CD8-positive, alpha-beta memory T cell (primary cell): ENCODE results near the gene FREY1. TPM values are rescaled to one million over a fixed set of nuclear protein-coding genes. Genes with fewer than 3 reads are reported as not detected.
A peak's percentile ranks its signal among the peaks of the same experiment; 100 is the strongest.
"Not testable (repeated sequence)": the region's sequence is repeated elsewhere in the genome, so short reads cannot be mapped to it uniquely, and the experiment has no call there.

ENCODE experiments used
- CTCF ChIA-PET: fragments of 350-600 bp; sonication (Branson Sonifier 250); formaldehyde crosslinking; loops from one replicate; lab custom pipeline; 2021; ENCODE audit warnings: antibody characterized with exemption; lab: Charles Lee
- POLR2A ChIA-PET: fragments of 350-600 bp; sonication (Branson Sonifier 250); formaldehyde crosslinking; loops from one replicate; lab custom pipeline; 2021; ENCODE audit warnings: antibody characterized with exemption; lab: Charles Lee
- DNase-seq, 5 donors: peaks; one replicate each; pipeline versions ENCODE4 v3.0.0 to v3.0.0-alpha.2; 2020 to 2022; ENCODE audit warnings: mixed read lengths in 1 of 5
- H3K27ac ChIP-seq: one replicate; pipeline ENCODE4 v1.7.0; 2013; ENCODE audit warnings: low read depth, mild to moderate bottlenecking, low read length, moderate library complexity
- H3K27me3 ChIP-seq: 2 replicates; pipeline ENCODE4 v1.7.0; 2013; ENCODE audit warnings: low read length, mild to moderate bottlenecking; ENCODE audit not compliant: insufficient read depth, poor library complexity, severe bottlenecking
- H3K36me3 ChIP-seq: 2 replicates; pipeline ENCODE4 v1.7.0; 2013; ENCODE audit warnings: mild to moderate bottlenecking, low read length, moderate library complexity; ENCODE audit not compliant: insufficient read depth
- H3K4me1 ChIP-seq: 2 replicates; pipeline ENCODE4 v1.7.0; 2013; ENCODE audit warnings: mild to moderate bottlenecking, low read length, moderate library complexity; ENCODE audit not compliant: insufficient read depth
- H3K4me3 ChIP-seq: 2 replicates; pipeline ENCODE4 v1.7.0; 2013; ENCODE audit warnings: mild to moderate bottlenecking, low read length
- H3K9me3 ChIP-seq: 2 replicates; pipeline ENCODE4 v1.7.0; 2013; ENCODE audit warnings: mild to moderate bottlenecking, low read length
- H3K27ac Mint-ChIP-seq, 8 donors: one replicate each; pipeline ENCODE4 v1.8.0; 2020 to 2021; ENCODE audit warnings: mixed read lengths in 8 of 8, mild to moderate bottlenecking in 6 of 8, inconsistent platforms in 3 of 8, moderate library complexity in 3 of 8
- H3K27me3 Mint-ChIP-seq, 2 donors: one replicate each; pipeline ENCODE4 v1.8.0; 2020 to 2021; ENCODE audit warnings: mixed read lengths in 2 of 2, mild to moderate bottlenecking in 1 of 2, moderate library complexity in 1 of 2
- H3K36me3 Mint-ChIP-seq, 3 donors: one replicate each; pipeline ENCODE4 v1.8.0; 2020 to 2021; ENCODE audit warnings: mixed read lengths in 3 of 3, inconsistent platforms in 1 of 3, mild to moderate bottlenecking in 1 of 3
- H3K4me1 Mint-ChIP-seq, 3 donors: one replicate each; pipeline ENCODE4 v1.8.0; 2020 to 2021; ENCODE audit warnings: mixed read lengths in 3 of 3, inconsistent platforms in 1 of 3, mild to moderate bottlenecking in 1 of 3
- H3K4me3 Mint-ChIP-seq, 7 donors: one replicate each; pipeline ENCODE4 v1.8.0; 2020 to 2021; ENCODE audit warnings: mixed read lengths in 7 of 7, mild to moderate bottlenecking in 6 of 7, moderate library complexity in 4 of 7, inconsistent platforms in 2 of 7
- H3K9me3 Mint-ChIP-seq, 5 donors: one replicate each; pipeline ENCODE4 v1.8.0; 2020 to 2022; ENCODE audit warnings: mixed read lengths in 5 of 5, mild to moderate bottlenecking in 3 of 5, moderate library complexity in 2 of 5, inconsistent platforms in 1 of 5
- polyA plus RNA-seq: library from polyadenylated mRNA; unstranded; fragments of 300-500 nt; fragmentation: Illumina TruSeq; gene quantifications from one replicate; pipeline ENCODE4 v1.2.3, GENCODE V29; 2021
- total RNA-seq, 2 experiments: library from RNA; stranded (reverse); gene quantifications; one replicate each; pipeline ENCODE4 v1.2.3, GENCODE V29; 2021

Gene FREY1
- total and polyA plus RNA-seq, 3 experiments from 2014 or later, result 0.43 to 2.0 (median 1.1) TPM

- H3K27ac Mint-ChIP-seq, result peak overlapping the region in 1 of 8 donors; percentile 46
- POLR2A ChIA-PET, H3K9me3 ChIP-seq, H3K36me3 Mint-ChIP-seq, H3K4me3 ChIP-seq, H3K9me3 Mint-ChIP-seq, H3K4me1 ChIP-seq, DNase-seq, CTCF ChIA-PET, H3K36me3 ChIP-seq, H3K27ac ChIP-seq: not testable (repeated sequence)
- peaks cover 0 to 15% (median 1%) of the 10 kb centered on the region in 3 donors for H3K4me1 Mint-ChIP-seq
- H3K4me3 Mint-ChIP-seq, result peak overlapping the region; percentile 54 to 87 (median 63)
- H3K27me3 ChIP-seq, result peaks cover 24% of the 10 kb centered on the region
- H3K27me3 Mint-ChIP-seq, result peaks cover 10 to 31% of the 10 kb centered on the region in 2 donors
Observed at GRCh38 chr11:45900175-45900800, 6.8 kb downstream of the FREY1 start.

- peak overlapping the region in 5 of 8 donors; percentile 59 to 75 (median 63) for H3K27ac Mint-ChIP-seq
- CTCF ChIA-PET, result no interaction called here
- H3K4me1 ChIP-seq, result peaks cover 9% of the 10 kb centered on the region
- H3K36me3 Mint-ChIP-seq, result peaks cover 0 to 5% (median 0%) of the 10 kb centered on the region in 3 donors
- DNase-seq, result peak; percentile 46 to 89 (median 68)
- peaks cover 0 to 14% (median 1%) of the 10 kb centered on the region in 3 donors for H3K4me1 Mint-ChIP-seq
- H3K36me3 ChIP-seq, result no peaks in the 10 kb centered on the region
- peak overlapping the region; percentile 60 to 85 (median 71) for H3K4me3 Mint-ChIP-seq
- H3K27ac ChIP-seq, result no peak overlapping the region
- no peaks in the 10 kb centered on the region for H3K9me3 Mint-ChIP-seq
- H3K27me3 Mint-ChIP-seq, result peaks cover 12 to 37% of the 10 kb centered on the region in 2 donors
- peaks cover 24% of the 10 kb centered on the region for H3K27me3 ChIP-seq
- H3K4me3 ChIP-seq, result no peak overlapping the region
- no peaks in the 10 kb centered on the region for H3K9me3 ChIP-seq
- POLR2A ChIA-PET, result no interaction called here
Observed at GRCh38 chr11:45899448-45900174, 7.5 kb downstream of the FREY1 start.

- Mint-ChIP-seq H3K9me3 (no peaks in the 10 kb centered on the region), H3K36me3 (peaks cover 0 to 5% (median 0%) of the 10 kb centered on the region in 3 donors), H3K4me1 (peaks cover 0 to 14% (median 1%) of the 10 kb centered on the region in 3 donors), H3K27me3 (peaks cover 15 to 43% of the 10 kb centered on the region in 2 donors), H3K4me3 (peak overlapping the region; percentile 60 to 85 (median 71)), H3K27ac (peak overlapping the region in 3 of 8 donors; percentile 59 to 75 (median 60))
- Histone ChIP-seq H3K9me3 (no peaks in the 10 kb centered on the region), H3K27me3 (peaks cover 24% of the 10 kb centered on the region), H3K36me3 (no peaks in the 10 kb centered on the region), H3K27ac (no peak overlapping the region), H3K4me1 (peaks cover 9% of the 10 kb centered on the region), H3K4me3 (no peak overlapping the region)
- POLR2A ChIA-PET, result interaction anchor here (0.6 kb wide), 1 partner anchor 110 kb away, joined by 8 read pairs; no protein-coding TSS in a partner anchor
- CTCF ChIA-PET, result no interaction called here
- no peak for DNase-seq
Observed at GRCh38 chr11:45899086-45899447, 8.0 kb downstream of the FREY1 start.

GRCh38 chr11:45897556-45897955 lies 9.5 kb downstream of the FREY1 start:
- ChIA-PET POLR2A (no interaction called here), CTCF (no interaction called here)
- no peak overlapping the region for H3K27ac ChIP-seq
- peaks cover 21 to 46% of the 10 kb centered on the region in 2 donors for H3K27me3 Mint-ChIP-seq
- H3K27me3 ChIP-seq, result peaks cover 24% of the 10 kb centered on the region
- no peaks in the 10 kb centered on the region for H3K9me3 Mint-ChIP-seq
- peaks cover 0 to 14% (median 1%) of the 10 kb centered on the region in 3 donors for H3K4me1 Mint-ChIP-seq
- no peaks in the 10 kb centered on the region for H3K36me3 ChIP-seq
- no peak overlapping the region for H3K4me3 ChIP-seq
- H3K9me3 ChIP-seq, result no peaks in the 10 kb centered on the region
- DNase-seq, result no peak
- H3K4me3 Mint-ChIP-seq, result no peak overlapping the region
- H3K36me3 Mint-ChIP-seq, result peaks cover 0 to 5% (median 0%) of the 10 kb centered on the region in 3 donors
- peak overlapping the region in 1 of 8 donors; percentile 70 for H3K27ac Mint-ChIP-seq
- peaks cover 9% of the 10 kb centered on the region for H3K4me1 ChIP-seq

- no peaks in the 10 kb centered on the region for H3K36me3 ChIP-seq
- H3K4me1 Mint-ChIP-seq, result peaks cover 0 to 14% (median 1%) of the 10 kb centered on the region in 3 donors
- ChIA-PET CTCF (interaction anchor here (1.1 kb wide), 2 partner anchors 69 to 110 kb away, joined by 3 read pairs; no protein-coding TSS in a partner anchor), POLR2A (no interaction called here)
- no peak overlapping the region for H3K4me3 ChIP-seq
- H3K27ac ChIP-seq, result no peak overlapping the region
- H3K9me3 Mint-ChIP-seq, result no peaks in the 10 kb centered on the region
- no peak overlapping the region for H3K27ac Mint-ChIP-seq
- no peak overlapping the region for H3K4me3 Mint-ChIP-seq
- H3K27me3 Mint-ChIP-seq, result peaks cover 22 to 49% of the 10 kb centered on the region in 2 donors
- no peak for DNase-seq
- H3K27me3 ChIP-seq, result peaks cover 24% of the 10 kb centered on the region
- peaks cover 9% of the 10 kb centered on the region for H3K4me1 ChIP-seq
- H3K36me3 Mint-ChIP-seq, result peaks cover 0 to 5% (median 0%) of the 10 kb centered on the region in 3 donors
- no peaks in the 10 kb centered on the region for H3K9me3 ChIP-seq
Observed at GRCh38 chr11:45896422-45896984, 10.6 kb downstream of the FREY1 start.

- no peak for DNase-seq
- ChIA-PET POLR2A (interaction anchor here (0.6 kb wide), 1 partner anchor 111 kb away, joined by 3 read pairs; no protein-coding TSS in a partner anchor), CTCF (interaction anchor here (1.1 to 1.5 kb wide), 3 partner anchors 23 to 111 kb away, joined by 3 to 4 read pairs (median 3); no protein-coding TSS in a partner anchor)
- Histone ChIP-seq H3K4me3 (no peak overlapping the region), H3K27ac (no peak overlapping the region), H3K4me1 (peaks cover 9% of the 10 kb centered on the region), H3K27me3 (peaks cover 24% of the 10 kb centered on the region), H3K9me3 (no peaks in the 10 kb centered on the region), H3K36me3 (no peaks in the 10 kb centered on the region)
- no peak overlapping the region for H3K27ac Mint-ChIP-seq
- no peaks in the 10 kb centered on the region for H3K9me3 Mint-ChIP-seq
- H3K4me1 Mint-ChIP-seq, result peaks cover 0 to 13% (median 1%) of the 10 kb centered on the region in 3 donors
- H3K27me3 Mint-ChIP-seq, result peaks cover 20 to 48% of the 10 kb centered on the region in 2 donors
- H3K4me3 Mint-ChIP-seq, result no peak overlapping the region
- H3K36me3 Mint-ChIP-seq, result peaks cover 0 to 5% (median 2%) of the 10 kb centered on the region in 3 donors
Observed at GRCh38 chr11:45895553-45896259, 11.4 kb downstream of the FREY1 start.

GRCh38 chr11:45894555-45895247 lies 12.4 kb downstream of the FREY1 start:
- no peak overlapping the region for H3K27ac ChIP-seq
- no peak overlapping the region for H3K4me3 ChIP-seq
- POLR2A ChIA-PET, result interaction anchor here (0.6 kb wide), 1 partner anchor 112 kb away, joined by 3 read pairs; no protein-coding TSS in a partner anchor
- CTCF ChIA-PET, result interaction anchor here (1.2 to 1.5 kb wide), 2 partner anchors 10 to 22 kb away, joined by 3 to 4 read pairs; no protein-coding TSS in a partner anchor
- H3K9me3 ChIP-seq, result no peaks in the 10 kb centered on the region
- H3K4me1 Mint-ChIP-seq, result peaks cover 0 to 9% (median 0%) of the 10 kb centered on the region in 3 donors
- no peaks in the 10 kb centered on the region for H3K36me3 ChIP-seq
- peak overlapping the region in 1 of 8 donors; percentile 8 for H3K27ac Mint-ChIP-seq
- H3K36me3 Mint-ChIP-seq, result peaks cover 0 to 5% (median 2%) of the 10 kb centered on the region in 3 donors
- DNase-seq, result no peak
- H3K4me3 Mint-ChIP-seq, result no peak overlapping the region
- no peaks in the 10 kb centered on the region for H3K9me3 Mint-ChIP-seq
- peaks cover 9% of the 10 kb centered on the region for H3K4me1 ChIP-seq
- H3K27me3 ChIP-seq, result peaks cover 21% of the 10 kb centered on the region
- peaks cover 19 to 52% of the 10 kb centered on the region in 2 donors for H3K27me3 Mint-ChIP-seq
